Measurements from ENCODE around the gene STK4.
A peak's percentile ranks its signal among the peaks of the same experiment; 100 is the strongest.

STK4 gene

GRCh38 chr20:44967207-44967807 is 995 bp downstream of the STK4 start:
- TF ChIP-seq, protein P1, sequence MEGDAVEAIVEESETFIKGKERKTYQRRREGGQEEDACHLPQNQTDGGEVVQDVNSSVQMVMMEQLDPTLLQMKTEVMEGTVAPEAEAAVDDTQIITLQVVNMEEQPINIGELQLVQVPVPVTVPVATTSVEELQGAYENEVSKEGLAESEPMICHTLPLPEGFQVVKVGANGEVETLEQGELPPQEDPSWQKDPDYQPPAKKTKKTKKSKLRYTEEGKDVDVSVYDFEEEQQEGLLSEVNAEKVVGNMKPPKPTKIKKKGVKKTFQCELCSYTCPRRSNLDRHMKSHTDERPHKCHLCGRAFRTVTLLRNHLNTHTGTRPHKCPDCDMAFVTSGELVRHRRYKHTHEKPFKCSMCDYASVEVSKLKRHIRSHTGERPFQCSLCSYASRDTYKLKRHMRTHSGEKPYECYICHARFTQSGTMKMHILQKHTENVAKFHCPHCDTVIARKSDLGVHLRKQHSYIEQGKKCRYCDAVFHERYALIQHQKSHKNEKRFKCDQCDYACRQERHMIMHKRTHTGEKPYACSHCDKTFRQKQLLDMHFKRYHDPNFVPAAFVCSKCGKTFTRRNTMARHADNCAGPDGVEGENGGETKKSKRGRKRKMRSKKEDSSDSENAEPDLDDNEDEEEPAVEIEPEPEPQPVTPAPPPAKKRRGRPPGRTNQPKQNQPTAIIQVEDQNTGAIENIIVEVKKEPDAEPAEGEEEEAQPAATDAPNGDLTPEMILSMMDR (IDR thresholded peaks at IDR 0.05; ENCODE audit: borderline replicate concordance, insufficient read depth, low read depth, low read length), result no peak
- peak overlapping the region; percentile 86 for H3K4me3 ChIP-seq (ENCODE audit: low read depth, low read length)

DNA sequence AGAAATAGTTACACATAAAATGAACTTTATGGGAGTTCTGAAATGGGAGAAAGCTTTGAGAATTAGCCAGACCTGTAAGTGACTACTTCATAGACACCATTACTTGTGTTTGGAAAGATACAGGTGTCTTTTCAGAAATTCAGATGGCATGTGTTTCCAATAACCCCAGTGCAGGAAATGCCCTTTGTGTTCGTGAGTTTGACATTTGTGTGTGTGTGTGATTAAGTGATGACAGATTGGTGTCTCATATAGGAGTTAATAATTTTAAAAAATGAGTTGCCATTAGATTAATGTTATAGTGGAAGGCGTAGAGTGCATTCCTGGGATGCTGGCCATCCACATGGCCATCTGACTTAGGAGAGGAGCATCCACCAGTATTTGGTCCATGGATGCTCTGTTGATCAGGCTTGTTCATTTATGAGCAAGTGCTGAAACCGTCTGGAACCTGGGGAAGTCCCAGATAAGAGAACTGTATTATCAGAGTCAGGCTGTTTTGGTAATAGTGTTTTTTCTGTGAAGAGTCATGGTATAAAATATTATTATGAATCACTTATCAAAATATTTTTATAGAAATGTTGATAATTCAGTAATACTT is 3.1 kb downstream of the STK4 start:
- no peak overlapping the region for H3K4me3 ChIP-seq (ENCODE audit: low read depth, low read length)
- TF ChIP-seq, protein P1 (IDR thresholded peaks at IDR 0.05; ENCODE audit: borderline replicate concordance, insufficient read depth, low read depth, low read length), result no peak

GRCh38 chr20:44970243-44970757 is 4.0 kb downstream of the STK4 start:
- TF ChIP-seq, protein P1 (IDR thresholded peaks at IDR 0.05; ENCODE audit: borderline replicate concordance, insufficient read depth, low read depth, low read length), result no peak
- no peak overlapping the region for H3K4me3 ChIP-seq (ENCODE audit: low read depth, low read length)

- TF ChIP-seq, protein P1 (IDR thresholded peaks at IDR 0.05; ENCODE audit: borderline replicate concordance, insufficient read depth, low read depth, low read length), result no peak
- no peak overlapping the region for H3K4me3 ChIP-seq (ENCODE audit: low read depth, low read length)
These were observed 6.7 kb downstream of the STK4 start for GRCh38 chr20:44973053-44973452.

- H3K4me3 ChIP-seq (ENCODE audit: low read depth, low read length), result no peak overlapping the region
- TF ChIP-seq, protein P1 (IDR thresholded peaks at IDR 0.05; ENCODE audit: borderline replicate concordance, insufficient read depth, low read depth, low read length), result no peak
These were observed 10.4 kb downstream of the STK4 start for GRCh38 chr20:44976698-44977097.

- TF ChIP-seq, protein P1 (IDR thresholded peaks at IDR 0.05; ENCODE audit: borderline replicate concordance, insufficient read depth, low read depth, low read length), result no peak
- no peak overlapping the region for H3K4me3 ChIP-seq (ENCODE audit: low read depth, low read length)
These were observed 12.8 kb downstream of the STK4 start for GRCh38 chr20:44979090-44979621.
